Esophagus squamous epithelium (tissue), 4 donors: ENCODE measurements around the gene BMERB1.

Source experiments
- POLR2A ChIP-seq, 4 donors: fragments of 450-650 bp; IDR thresholded peaks; one replicate each; pipeline ENCODE4 v1.6.1; 2017; ENCODE audit warnings: antibody characterized with exemption in 4 of 4, mild to moderate bottlenecking in 4 of 4, moderate library complexity in 3 of 4
- TF ChIP-seq, protein P1 (sequence below), 6 experiments: fragments of 450-650 bp in 4 of 6; fragments of 200-600 bp in 2 of 6; sonication (generic) in 2 of 6; IDR thresholded peaks; one replicate each; pipeline ENCODE4 v1.5.1; 2016 to 2019; ENCODE audit warnings: antibody characterized with exemption in 6 of 6, mild to moderate bottlenecking in 4 of 6, moderate library complexity in 4 of 6

GRCh38 chr16:15597135-15597534 lies 162.7 kb downstream of the BMERB1 start:
- TF ChIP-seq, protein P1, sequence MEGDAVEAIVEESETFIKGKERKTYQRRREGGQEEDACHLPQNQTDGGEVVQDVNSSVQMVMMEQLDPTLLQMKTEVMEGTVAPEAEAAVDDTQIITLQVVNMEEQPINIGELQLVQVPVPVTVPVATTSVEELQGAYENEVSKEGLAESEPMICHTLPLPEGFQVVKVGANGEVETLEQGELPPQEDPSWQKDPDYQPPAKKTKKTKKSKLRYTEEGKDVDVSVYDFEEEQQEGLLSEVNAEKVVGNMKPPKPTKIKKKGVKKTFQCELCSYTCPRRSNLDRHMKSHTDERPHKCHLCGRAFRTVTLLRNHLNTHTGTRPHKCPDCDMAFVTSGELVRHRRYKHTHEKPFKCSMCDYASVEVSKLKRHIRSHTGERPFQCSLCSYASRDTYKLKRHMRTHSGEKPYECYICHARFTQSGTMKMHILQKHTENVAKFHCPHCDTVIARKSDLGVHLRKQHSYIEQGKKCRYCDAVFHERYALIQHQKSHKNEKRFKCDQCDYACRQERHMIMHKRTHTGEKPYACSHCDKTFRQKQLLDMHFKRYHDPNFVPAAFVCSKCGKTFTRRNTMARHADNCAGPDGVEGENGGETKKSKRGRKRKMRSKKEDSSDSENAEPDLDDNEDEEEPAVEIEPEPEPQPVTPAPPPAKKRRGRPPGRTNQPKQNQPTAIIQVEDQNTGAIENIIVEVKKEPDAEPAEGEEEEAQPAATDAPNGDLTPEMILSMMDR (IDR thresholded peaks at IDR 0.05): no peak
- TF ChIP-seq POLR2A (IDR thresholded peaks at IDR 0.05): no peak
